Posterior vena cava (tissue), 2 donors: ENCODE measurements around the gene TMEM242. TPM values are rescaled to one million over a fixed set of nuclear protein-coding genes. Genes with fewer than 3 reads are reported as not detected.

ENCODE experiments used
- DNase-seq: peaks from one replicate; pipeline ENCODE4 v3.0.0-alpha.2; 2020; ENCODE audit warnings: low spot score
- intact Hi-C, 2 donors: fragments of 100-400 bp; cut with DNase I; formaldehyde crosslinking; loops; one replicate each; pipeline versions ENCODE4 v1.14.1 to v1.14.2; 2022 to 2023
- total RNA-seq, 2 donors: library from RNA; stranded (reverse); fragmentation: NEBNext Ultra II Directional; extraction: Animal tissue kit (Norgen Biotek cat#: 25700); gene quantifications; one replicate each; pipeline ENCODE4 v1.2.1, GENCODE V29; 2021
- donor health status: DM: yes; HTN: yes; CAD: no.
- donor health status: DM: yes; HTN: yes; CAD: no.

The TMEM242 gene
- total RNA-seq, 2 donors from 2014 or later, result 11.8 to 12.6 TPM

- DNase-seq, result peak; percentile 15
- intact Hi-C loops, result no loop called here
Measured at GRCh38 chr6:157263881-157264397, 59.4 kb downstream of the TMEM242 start.

GRCh38 chr6:157263146-157263545 lies 60.2 kb downstream of the TMEM242 start:
- peak; percentile 51 for DNase-seq

GRCh38 chr6:157261606-157262005 lies 61.7 kb downstream of the TMEM242 start:
- intact Hi-C loops, result no loop called here
- peak; percentile 58 for DNase-seq

More at GRCh38 chr6:157263146-157263545, 60.2 kb downstream of the TMEM242 start:
- intact Hi-C loops, result no loop called here

GRCh38 chr6:157260735-157261410 lies 62.4 kb downstream of the TMEM242 start:
- intact Hi-C loops, result loop anchor here in 1 of 2 donors (1.0 kb wide), 1 partner anchor 34 kb away; no protein-coding TSS in a partner anchor
- peak; percentile 38 for DNase-seq

GRCh38 chr6:157259443-157259842 lies 63.9 kb downstream of the TMEM242 start:
- peak; percentile 14 for DNase-seq
- intact Hi-C loops, result no loop called here

- peak; percentile 78 for DNase-seq
Measured at GRCh38 chr6:157258878-157259277, 64.4 kb downstream of the TMEM242 start.

GRCh38 chr6:157255079-157255478 lies 68.2 kb downstream of the TMEM242 start:
- intact Hi-C loops, result no loop called here
- DNase-seq, result no peak

More at GRCh38 chr6:157258878-157259277, 64.4 kb downstream of the TMEM242 start:
- intact Hi-C loops, result no loop called here

GRCh38 chr6:157254538-157254937 lies 68.8 kb downstream of the TMEM242 start:
- intact Hi-C loops, result no loop called here
- no peak for DNase-seq

GRCh38 chr6:157253699-157254098 lies 69.6 kb downstream of the TMEM242 start:
- peak; percentile 36 for DNase-seq
- intact Hi-C loops, result no loop called here

- peak; percentile 30 for DNase-seq
- intact Hi-C loops, result no loop called here
Measured at GRCh38 chr6:157253017-157253416, 70.3 kb downstream of the TMEM242 start.

- intact Hi-C loops, result no loop called here
- no peak for DNase-seq
Measured at GRCh38 chr6:157251586-157252247, 71.6 kb downstream of the TMEM242 start.

GRCh38 chr6:157249826-157250225 lies 73.5 kb downstream of the TMEM242 start:
- intact Hi-C loops, result no loop called here
- DNase-seq, result peak; percentile 64

GRCh38 chr6:157248264-157248663 lies 75.1 kb downstream of the TMEM242 start:
- no peak for DNase-seq
- intact Hi-C loops, result no loop called here

GRCh38 chr6:157246771-157247484 lies 76.4 kb downstream of the TMEM242 start:
- peak; percentile 80 for DNase-seq
- intact Hi-C loops, result no loop called here

GRCh38 chr6:157246048-157246630 lies 77.2 kb downstream of the TMEM242 start:
- DNase-seq, result peak; percentile 78
- intact Hi-C loops, result no loop called here

GRCh38 chr6:157245436-157245835 lies 77.9 kb downstream of the TMEM242 start:
- no peak for DNase-seq
- intact Hi-C loops, result no loop called here

GRCh38 chr6:157244780-157245179 lies 78.5 kb downstream of the TMEM242 start:
- peak; percentile 5 for DNase-seq
- intact Hi-C loops, result no loop called here

- intact Hi-C loops, result no loop called here
- peak; percentile 68 for DNase-seq
Measured at GRCh38 chr6:157244175-157244574, 79.1 kb downstream of the TMEM242 start.

- DNase-seq, result peak; percentile 66
- intact Hi-C loops, result no loop called here
Measured at GRCh38 chr6:157242791-157243190, 80.5 kb downstream of the TMEM242 start.

- intact Hi-C loops, result no loop called here
Measured at GRCh38 chr6:157240960-157241311, 82.4 kb downstream of the TMEM242 start.

More at GRCh38 chr6:157240960-157241311, 82.4 kb downstream of the TMEM242 start:
- DNase-seq, result no peak
